ENCODE data around the gene IRX5. TPM values are rescaled to one million over a fixed set of nuclear protein-coding genes. Genes with fewer than 3 reads are reported as not detected.

The IRX5 gene
- total RNA-seq, 1 donor from 2014 or later = 4.3 TPM

DNA sequence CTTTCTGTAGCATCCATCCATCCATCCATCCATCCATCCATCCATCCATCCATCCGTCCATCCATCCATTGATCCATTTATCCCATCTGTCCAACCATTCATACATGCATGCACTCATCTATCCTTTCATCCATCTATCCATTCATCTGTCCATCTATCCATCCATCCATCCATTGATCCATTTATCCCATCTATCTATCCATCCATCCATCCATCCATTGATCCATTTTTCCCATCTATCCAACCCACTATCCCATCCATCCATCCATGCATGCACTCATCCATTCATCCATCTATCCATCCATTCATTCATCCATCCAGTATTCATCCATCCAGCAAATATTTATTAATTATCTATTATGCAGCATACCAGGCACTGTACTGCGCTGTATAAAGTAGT, 34.8 kb downstream of the IRX5 start:
- Mint-ChIP-seq H3K9me3 (ENCODE audit: unreplicated experiment) (no peaks in the 10 kb centered on the region), H3K4me3 (ENCODE audit: unreplicated experiment) (no peak overlapping the region), H3K27me3 (ENCODE audit: unreplicated experiment) (no peaks in the 10 kb centered on the region), H3K27ac (ENCODE audit: unreplicated experiment) (no peak overlapping the region), H3K36me3 (ENCODE audit: unreplicated experiment) (no peaks in the 10 kb centered on the region), H3K4me1 (ENCODE audit: unreplicated experiment) (no peaks in the 10 kb centered on the region)
- DNase-seq (ENCODE audit: extremely low spot score, unreplicated experiment) = no peak
- TF ChIP-seq, protein P1, sequence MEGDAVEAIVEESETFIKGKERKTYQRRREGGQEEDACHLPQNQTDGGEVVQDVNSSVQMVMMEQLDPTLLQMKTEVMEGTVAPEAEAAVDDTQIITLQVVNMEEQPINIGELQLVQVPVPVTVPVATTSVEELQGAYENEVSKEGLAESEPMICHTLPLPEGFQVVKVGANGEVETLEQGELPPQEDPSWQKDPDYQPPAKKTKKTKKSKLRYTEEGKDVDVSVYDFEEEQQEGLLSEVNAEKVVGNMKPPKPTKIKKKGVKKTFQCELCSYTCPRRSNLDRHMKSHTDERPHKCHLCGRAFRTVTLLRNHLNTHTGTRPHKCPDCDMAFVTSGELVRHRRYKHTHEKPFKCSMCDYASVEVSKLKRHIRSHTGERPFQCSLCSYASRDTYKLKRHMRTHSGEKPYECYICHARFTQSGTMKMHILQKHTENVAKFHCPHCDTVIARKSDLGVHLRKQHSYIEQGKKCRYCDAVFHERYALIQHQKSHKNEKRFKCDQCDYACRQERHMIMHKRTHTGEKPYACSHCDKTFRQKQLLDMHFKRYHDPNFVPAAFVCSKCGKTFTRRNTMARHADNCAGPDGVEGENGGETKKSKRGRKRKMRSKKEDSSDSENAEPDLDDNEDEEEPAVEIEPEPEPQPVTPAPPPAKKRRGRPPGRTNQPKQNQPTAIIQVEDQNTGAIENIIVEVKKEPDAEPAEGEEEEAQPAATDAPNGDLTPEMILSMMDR (IDR thresholded peaks at IDR 0.05) = no peak

GRCh38 chr16:54968011-54968410, 37.3 kb downstream of the IRX5 start:
- Mint-ChIP-seq H3K27me3 (ENCODE audit: unreplicated experiment) (no peaks in the 10 kb centered on the region), H3K4me3 (ENCODE audit: unreplicated experiment) (no peak overlapping the region), H3K36me3 (ENCODE audit: unreplicated experiment) (no peaks in the 10 kb centered on the region), H3K4me1 (ENCODE audit: unreplicated experiment) (no peaks in the 10 kb centered on the region), H3K27ac (ENCODE audit: unreplicated experiment) (no peak overlapping the region), H3K9me3 (ENCODE audit: unreplicated experiment) (no peaks in the 10 kb centered on the region)
- no peak for DNase-seq (ENCODE audit: extremely low spot score, unreplicated experiment)
- TF ChIP-seq, protein P1 (IDR thresholded peaks at IDR 0.05) = no peak

DNA sequence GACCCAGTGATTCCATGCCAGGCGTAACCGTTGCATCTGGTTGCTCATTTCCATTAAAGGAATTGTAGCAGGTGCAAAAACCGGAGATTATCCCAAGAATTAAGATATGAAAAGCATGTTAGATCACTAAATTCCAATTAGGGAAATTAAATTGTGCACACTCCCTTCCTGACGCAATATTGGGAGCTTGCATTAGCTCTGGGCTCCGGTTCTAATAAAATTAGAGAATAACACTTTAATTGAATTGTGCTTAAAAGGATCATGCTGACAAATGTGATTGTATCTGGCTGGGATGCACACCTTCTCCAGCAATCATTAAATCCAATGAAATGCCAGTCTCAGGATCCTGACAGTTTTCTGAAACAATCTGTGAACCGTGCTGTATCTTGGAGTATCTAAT, 38.1 kb downstream of the IRX5 start:
- Mint-ChIP-seq H3K4me3 (ENCODE audit: unreplicated experiment) (no peak overlapping the region), H3K9me3 (ENCODE audit: unreplicated experiment) (no peaks in the 10 kb centered on the region), H3K27me3 (ENCODE audit: unreplicated experiment) (no peaks in the 10 kb centered on the region), H3K4me1 (ENCODE audit: unreplicated experiment) (no peaks in the 10 kb centered on the region), H3K36me3 (ENCODE audit: unreplicated experiment) (no peaks in the 10 kb centered on the region), H3K27ac (ENCODE audit: unreplicated experiment) (no peak overlapping the region)
- TF ChIP-seq, protein P1 (IDR thresholded peaks at IDR 0.05) = no peak
- no peak for DNase-seq (ENCODE audit: extremely low spot score, unreplicated experiment)

DNA sequence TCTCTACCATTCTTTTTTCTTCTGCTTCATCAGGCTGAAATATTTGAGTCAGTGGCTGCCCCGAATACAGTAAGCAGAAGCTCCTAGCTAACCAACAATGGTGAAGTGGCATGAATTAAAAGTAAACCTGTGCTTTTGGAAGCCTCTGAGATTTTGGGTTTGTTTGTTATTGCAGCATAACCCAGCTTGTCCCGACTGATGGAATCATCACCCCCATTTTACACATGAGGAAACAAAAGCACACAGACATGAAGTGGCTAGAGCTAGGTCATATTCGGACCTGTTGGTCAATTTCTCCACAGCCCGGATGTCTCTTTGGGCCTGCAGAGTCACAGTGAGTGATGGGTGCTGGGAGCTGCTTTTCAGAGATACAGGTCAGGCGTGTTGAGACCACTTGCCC, 39.4 kb downstream of the IRX5 start:
- Mint-ChIP-seq H3K36me3 (ENCODE audit: unreplicated experiment) (no peaks in the 10 kb centered on the region), H3K4me1 (ENCODE audit: unreplicated experiment) (no peaks in the 10 kb centered on the region), H3K27me3 (ENCODE audit: unreplicated experiment) (no peaks in the 10 kb centered on the region), H3K4me3 (ENCODE audit: unreplicated experiment) (no peak overlapping the region), H3K27ac (ENCODE audit: unreplicated experiment) (no peak overlapping the region), H3K9me3 (ENCODE audit: unreplicated experiment) (no peaks in the 10 kb centered on the region)
- TF ChIP-seq, protein P1 (IDR thresholded peaks at IDR 0.05) = no peak
- no peak for DNase-seq (ENCODE audit: extremely low spot score, unreplicated experiment)

- H3K9me3 Mint-ChIP-seq (ENCODE audit: unreplicated experiment) = no peaks in the 10 kb centered on the region
- H3K4me3 Mint-ChIP-seq (ENCODE audit: unreplicated experiment) = no peak overlapping the region
- no peaks in the 10 kb centered on the region for H3K36me3 Mint-ChIP-seq (ENCODE audit: unreplicated experiment)
- H3K27ac Mint-ChIP-seq (ENCODE audit: unreplicated experiment) = no peak overlapping the region
- H3K27me3 Mint-ChIP-seq (ENCODE audit: unreplicated experiment) = peaks cover 11% of the 10 kb centered on the region
- H3K4me1 Mint-ChIP-seq (ENCODE audit: unreplicated experiment) = no peaks in the 10 kb centered on the region
- TF ChIP-seq, protein P1 (IDR thresholded peaks at IDR 0.05) = no peak
- DNase-seq (ENCODE audit: extremely low spot score, unreplicated experiment) = no peak
Observed at GRCh38 chr16:54974367-54974766, 43.7 kb downstream of the IRX5 start.

Data from osteocyte (in vitro differentiated cells).